HG03159 (cell line): ENCODE results near the gene PDE7B.
"Not testable (repeated sequence)": the region's sequence is repeated elsewhere in the genome, so short reads cannot be mapped to it uniquely, and the experiment has no call there.

Experiments used
- ATAC-seq: cut with Tn5 transposase; IDR thresholded peaks from one replicate; pipeline ENCODE4 v1.9.1; 2021; ENCODE audit warnings: mild to moderate bottlenecking, moderate library complexity; ENCODE audit not compliant: unreplicated experiment

Gene PDE7B

GRCh38 chr6:136137739-136138402 is 286.4 kb downstream of the PDE7B start:
- no peak for ATAC-seq

GRCh38 chr6:136139111-136139510 is 287.6 kb downstream of the PDE7B start:
- not testable (repeated sequence) for ATAC-seq

- ATAC-seq, result no peak
These were observed 292.9 kb downstream of the PDE7B start for GRCh38 chr6:136144251-136145023.

- no peak for ATAC-seq
These were observed 294.6 kb downstream of the PDE7B start for GRCh38 chr6:136146130-136146529.

- no peak for ATAC-seq
These were observed 295.8 kb downstream of the PDE7B start for GRCh38 chr6:136147342-136147741.

GRCh38 chr6:136148051-136148450 is 296.6 kb downstream of the PDE7B start:
- ATAC-seq, result no peak

GRCh38 chr6:136148523-136148922 is 297.0 kb downstream of the PDE7B start:
- ATAC-seq, result no peak

GRCh38 chr6:136149311-136149710 is 297.8 kb downstream of the PDE7B start:
- no peak for ATAC-seq

GRCh38 chr6:136150961-136151360 is 299.5 kb downstream of the PDE7B start:
- ATAC-seq, result no peak

GRCh38 chr6:136153707-136154375 is 302.3 kb downstream of the PDE7B start:
- no peak for ATAC-seq

GRCh38 chr6:136155191-136155590 is 303.7 kb downstream of the PDE7B start:
- ATAC-seq, result no peak

GRCh38 chr6:136157743-136158142 is 306.2 kb downstream of the PDE7B start:
- no peak for ATAC-seq

GRCh38 chr6:136158387-136158821 is 306.9 kb downstream of the PDE7B start:
- no peak for ATAC-seq

GRCh38 chr6:136158971-136159370 is 307.5 kb downstream of the PDE7B start:
- ATAC-seq, result no peak

- ATAC-seq, result no peak
These were observed 308.7 kb downstream of the PDE7B start for GRCh38 chr6:136160250-136160649.

GRCh38 chr6:136161950-136162349 is 310.4 kb downstream of the PDE7B start:
- ATAC-seq, result no peak

GRCh38 chr6:136163260-136163659 is 311.8 kb downstream of the PDE7B start:
- ATAC-seq, result no peak

GRCh38 chr6:136166815-136167214 is 315.3 kb downstream of the PDE7B start:
- ATAC-seq, result no peak

- ATAC-seq, result no peak
These were observed 318.1 kb downstream of the PDE7B start for GRCh38 chr6:136169394-136170148.

- no peak for ATAC-seq
These were observed 319.7 kb downstream of the PDE7B start for GRCh38 chr6:136171231-136171630.
